GM18861 (cell line): ENCODE measurements around the gene AOPEP.
A peak's percentile ranks its signal among the peaks of the same experiment; 100 is the strongest.

Source experiments
- ATAC-seq: cut with Tn5 transposase; IDR thresholded peaks from one replicate; pipeline ENCODE4 v1.9.1; 2021; ENCODE audit not compliant: unreplicated experiment

The AOPEP gene

DNA sequence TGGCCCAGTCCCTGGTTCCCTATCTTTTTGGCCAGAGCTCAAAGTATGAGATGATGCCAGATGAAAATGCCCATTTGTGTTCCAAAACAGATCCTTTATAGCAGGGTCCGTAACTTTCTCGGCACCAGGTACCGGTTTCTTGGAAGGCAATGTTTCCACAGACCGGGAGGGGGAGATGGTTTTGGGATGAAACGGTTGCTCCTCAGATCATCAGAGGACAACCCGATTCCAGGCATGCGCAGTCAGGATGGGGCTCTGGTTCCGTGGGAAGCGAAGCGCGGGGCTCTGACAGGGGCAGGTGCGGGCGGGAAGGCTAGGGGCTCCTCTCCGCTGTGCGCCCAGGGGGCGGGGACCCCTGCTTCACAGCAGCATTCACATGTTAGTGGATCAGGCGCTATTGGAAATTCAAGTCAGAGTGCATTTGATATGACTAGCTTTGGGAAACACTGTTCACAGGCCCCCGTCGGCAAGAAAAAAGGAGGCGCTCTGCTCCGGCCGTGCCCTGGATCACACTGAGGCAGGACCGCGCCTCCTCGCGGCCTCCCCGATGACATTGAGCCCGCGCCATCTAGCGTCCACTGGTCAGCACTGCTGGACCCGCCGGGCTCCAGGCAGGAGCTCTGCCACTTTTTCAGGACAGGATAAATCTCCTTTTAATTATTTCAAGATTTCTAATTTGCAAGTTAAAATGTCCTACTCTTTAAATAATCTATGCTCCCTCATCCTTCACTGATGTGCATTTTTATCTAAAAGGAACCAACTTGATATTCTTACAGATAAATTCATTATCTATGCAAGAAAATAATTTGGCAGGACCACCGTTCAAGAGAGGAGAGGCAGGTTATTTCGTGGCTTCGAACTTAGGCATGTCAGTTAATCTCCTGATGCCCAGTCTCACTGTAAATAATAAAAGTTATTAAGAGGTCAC lies 401.0 kb downstream of the AOPEP start:
- ATAC-seq = peak; percentile 60

DNA sequence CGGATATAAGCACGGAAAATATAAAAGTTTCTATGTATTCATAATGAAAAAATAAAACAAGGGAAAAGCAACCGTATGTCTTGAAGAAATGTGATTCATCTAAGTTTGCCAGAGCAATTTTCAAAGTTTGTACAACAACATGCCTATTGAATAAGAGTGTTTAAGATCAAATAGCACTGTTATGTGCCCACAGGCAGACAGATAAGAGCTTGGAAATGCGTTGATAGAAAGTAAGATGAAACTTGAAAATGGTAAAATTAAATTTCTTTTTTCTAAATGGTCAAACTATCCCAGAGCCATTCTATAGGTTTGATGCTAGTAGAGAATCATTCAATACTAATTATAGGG lies 401.7 kb downstream of the AOPEP start:
- no peak for ATAC-seq

DNA sequence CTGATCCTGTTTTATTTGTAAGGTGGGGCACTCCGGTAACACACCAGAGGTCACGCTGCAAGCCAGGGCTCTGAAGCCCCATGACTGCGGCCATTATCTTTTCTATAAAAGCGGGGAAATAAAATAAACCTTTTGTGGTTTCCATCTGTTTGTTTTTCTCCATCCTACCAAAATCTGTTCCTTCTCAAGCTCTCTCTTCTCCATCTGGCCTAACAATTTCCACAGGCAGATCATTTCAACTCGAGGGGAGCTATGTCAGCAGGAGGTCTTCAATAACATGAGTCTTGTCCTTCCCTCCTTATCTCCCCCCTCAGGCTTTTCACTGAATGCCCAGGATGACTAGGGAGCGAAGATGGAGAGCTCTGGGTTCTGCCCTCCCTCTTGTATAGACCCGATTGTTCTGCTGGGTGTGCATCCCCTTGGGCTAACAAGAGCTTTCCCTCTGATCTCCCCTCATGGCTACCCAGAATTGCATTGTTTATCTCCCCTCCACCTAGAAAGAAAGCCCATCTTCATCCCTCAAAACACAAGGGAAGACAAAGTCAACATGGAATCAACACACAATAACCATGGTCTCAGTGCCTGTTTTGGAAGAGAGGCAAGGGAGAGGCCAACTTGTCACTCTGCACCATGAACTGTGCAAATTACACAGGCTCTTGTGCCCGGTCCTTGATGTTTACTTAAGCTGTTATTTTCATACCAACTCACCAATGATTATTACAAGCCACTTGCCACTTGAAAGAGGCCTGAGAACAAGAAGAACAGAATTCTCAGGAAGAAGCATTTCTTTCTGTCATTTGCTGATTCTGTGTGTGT lies 403.2 kb downstream of the AOPEP start:
- no peak for ATAC-seq

DNA sequence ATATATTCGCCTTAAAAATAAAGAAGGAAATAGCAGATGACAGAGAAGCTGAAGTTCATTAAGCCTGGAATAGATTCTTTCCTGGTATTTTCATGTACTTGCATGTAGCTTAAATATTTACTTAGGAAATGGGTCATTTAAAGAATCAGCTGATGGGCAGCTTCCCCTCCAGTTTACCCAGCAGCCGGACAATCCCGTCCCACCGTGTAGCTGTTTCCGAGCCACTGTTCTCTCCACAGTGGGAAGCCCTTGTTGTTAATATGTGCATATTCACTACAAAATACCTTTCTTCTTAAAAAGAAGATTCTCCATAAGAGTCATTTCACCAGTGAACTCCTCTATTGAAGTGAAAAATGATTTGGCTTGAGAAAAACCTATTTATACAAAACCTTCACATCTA lies 404.0 kb downstream of the AOPEP start:
- no peak for ATAC-seq

DNA sequence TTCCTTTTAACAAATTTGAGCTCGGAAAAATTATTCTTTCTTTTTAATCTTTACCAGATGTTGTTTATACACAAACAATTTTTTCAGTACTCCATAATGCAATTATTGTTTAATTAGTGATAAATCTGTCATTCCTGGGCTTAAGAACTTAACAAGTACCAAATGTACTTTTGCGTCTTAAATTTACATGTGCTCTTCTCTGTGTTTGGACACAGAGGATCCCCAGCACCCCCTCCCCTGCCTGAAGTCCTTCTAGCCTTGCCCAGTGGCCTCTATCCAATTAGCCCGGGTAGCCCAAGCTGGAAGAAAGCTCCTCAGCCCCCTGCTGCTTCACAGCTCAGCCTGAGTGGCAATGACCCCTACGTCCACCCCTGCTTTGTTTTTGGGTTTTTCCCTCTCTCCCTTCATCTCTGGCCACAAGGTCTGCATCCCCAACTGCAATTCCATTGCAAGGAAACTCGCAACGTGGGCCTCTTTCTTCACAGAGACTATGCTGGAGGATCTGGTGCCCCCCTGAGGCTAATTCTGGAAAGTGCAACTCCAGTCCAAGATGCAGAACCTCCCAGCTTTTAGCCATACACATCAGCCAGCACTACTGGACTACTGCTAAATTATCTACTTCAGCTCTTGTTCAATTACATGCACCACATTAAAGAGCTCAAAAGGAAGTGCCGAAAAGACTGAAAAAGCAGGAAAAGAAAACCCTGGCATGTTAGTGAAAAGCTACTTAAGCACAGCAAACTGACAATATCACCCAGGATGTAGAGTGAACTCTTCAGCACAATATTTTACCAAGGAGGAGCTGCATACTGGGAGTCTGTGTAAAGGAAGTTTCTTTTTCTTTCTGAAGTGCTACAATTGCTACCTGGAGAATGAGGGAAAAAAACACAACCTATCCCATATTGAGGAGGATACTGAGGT lies 404.8 kb downstream of the AOPEP start:
- ATAC-seq = no peak

DNA sequence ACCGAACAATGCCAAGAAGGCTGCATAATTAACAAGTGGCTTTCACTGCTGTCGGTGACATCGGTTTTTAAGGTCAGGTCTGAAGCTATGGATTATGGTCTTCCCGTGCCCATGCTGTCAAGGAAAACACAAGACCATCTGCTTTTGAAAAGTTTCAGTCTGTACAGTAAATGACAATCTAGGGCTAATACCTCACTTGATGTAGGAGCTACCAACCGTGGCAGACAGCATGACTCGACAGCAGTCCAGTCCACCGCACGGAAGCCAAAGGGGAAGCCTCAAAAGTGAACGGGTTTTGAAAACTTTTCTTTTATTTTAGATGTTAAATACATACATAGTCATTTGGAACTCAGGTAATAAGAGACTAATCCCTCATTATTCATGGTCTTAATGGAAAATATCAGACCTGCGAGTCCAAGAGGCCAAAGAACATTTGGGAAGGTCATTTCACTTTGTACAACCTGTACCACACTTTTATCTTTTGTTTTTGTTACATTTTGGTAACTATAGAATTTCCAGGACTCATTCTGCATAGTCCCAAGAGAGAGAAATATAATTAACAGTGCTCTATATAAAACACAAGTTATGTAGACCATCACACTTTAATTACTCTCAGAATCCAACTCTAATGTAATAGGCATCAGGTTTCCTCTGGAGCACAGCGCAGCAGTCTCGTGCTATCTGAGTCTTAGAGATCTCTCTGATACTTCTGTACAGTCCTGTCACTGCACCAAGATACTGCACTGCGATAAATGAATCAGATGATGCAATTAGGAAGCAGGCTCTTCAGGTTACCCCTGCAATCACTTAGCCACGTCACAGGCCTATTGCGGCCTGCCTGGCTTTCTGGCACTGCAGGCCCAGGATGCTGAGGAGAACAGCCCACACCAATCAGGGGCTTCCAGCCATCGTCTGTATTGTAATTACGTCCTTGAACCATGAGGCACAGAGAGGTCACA lies 406.1 kb downstream of the AOPEP start:
- no peak for ATAC-seq

DNA sequence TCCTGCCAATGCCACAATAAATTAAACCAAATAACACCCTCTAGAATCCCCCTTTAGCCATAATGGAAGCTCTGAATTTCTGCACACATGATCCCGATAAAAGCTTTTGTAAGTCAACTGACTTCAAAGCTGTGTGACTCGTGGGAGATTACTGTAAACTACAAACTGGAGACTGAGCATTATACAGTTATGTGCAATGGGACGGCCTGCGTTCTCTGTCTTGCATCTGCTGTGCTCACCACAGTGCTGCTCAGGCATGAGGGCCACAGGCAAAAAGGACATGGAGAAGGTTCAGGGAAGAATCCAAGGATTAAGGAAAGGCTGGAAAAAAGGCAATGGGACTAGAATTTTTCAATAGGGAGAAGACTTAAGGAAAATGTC lies 406.8 kb downstream of the AOPEP start:
- no peak for ATAC-seq

DNA sequence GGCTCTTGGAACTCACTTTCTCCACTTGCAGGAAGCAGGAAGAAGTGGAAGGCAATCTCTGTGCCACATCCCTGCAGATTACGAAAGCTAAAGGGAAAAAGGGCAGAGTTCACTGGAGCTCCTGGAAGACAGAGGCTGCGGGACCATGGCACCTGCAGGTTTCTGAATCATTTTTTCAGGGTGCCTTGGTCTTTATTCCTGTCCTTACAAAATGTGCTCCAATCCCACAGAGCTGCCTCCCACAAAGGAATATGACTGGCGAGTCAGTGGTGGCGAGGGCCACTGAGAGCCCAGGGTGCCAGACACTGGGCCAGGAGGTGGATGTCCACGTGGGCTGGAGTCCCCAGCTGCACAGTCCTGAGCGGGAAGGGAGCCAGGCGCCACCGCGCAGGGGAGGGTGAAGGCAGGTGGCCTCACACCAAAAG lies 408.0 kb downstream of the AOPEP start:
- no peak for ATAC-seq

DNA sequence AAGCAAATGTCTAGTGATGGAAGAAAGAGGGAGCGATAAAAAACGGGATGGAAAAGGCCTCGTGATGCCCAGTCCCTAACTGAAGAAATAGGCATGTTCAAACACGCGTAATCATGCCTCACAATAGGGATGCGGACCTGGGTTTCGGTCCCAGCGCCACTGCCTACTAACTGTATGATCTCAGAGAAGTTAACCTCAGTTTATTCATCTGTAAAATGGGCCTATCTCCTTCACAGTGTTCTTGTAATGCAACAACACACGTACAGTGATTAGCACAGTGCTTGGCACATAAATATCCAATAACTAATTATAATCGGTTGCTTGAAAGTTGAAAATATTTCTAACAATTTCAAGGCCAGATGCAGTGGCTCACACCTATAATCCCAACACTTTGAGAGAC lies 409.3 kb downstream of the AOPEP start:
- ATAC-seq = no peak
